ENCODE measurements around the gene BCL2L11. TPM values are rescaled to one million over a fixed set of nuclear protein-coding genes. Genes with fewer than 3 reads are reported as not detected.

The BCL2L11 gene
- total RNA-seq, 1 donor from 2014 or later = 24.5 TPM

GRCh38 chr2:111139637-111140317 lies 19.1 kb downstream of the BCL2L11 start:
- H3K36me3 Mint-ChIP-seq = peaks cover 27% of the 10 kb centered on the region
- no peak for DNase-seq (ENCODE audit: low spot score in 2 of 2, unreplicated experiment in 2 of 2)
- peaks cover 2% of the 10 kb centered on the region for H3K9me3 Mint-ChIP-seq
- H3K4me1 Mint-ChIP-seq = peaks cover 2% of the 10 kb centered on the region
- TF ChIP-seq CTCF (IDR thresholded peaks at IDR 0.05; ENCODE audit: unreplicated experiment) = no peak
- no peaks in the 10 kb centered on the region for H3K27me3 Mint-ChIP-seq (ENCODE audit: low read depth)
- H3K4me3 Mint-ChIP-seq = no peak overlapping the region
- H3K27ac Mint-ChIP-seq = peak overlapping the region; percentile 18

GRCh38 chr2:111140815-111141214 lies 20.1 kb downstream of the BCL2L11 start:
- no peak for TF ChIP-seq CTCF (IDR thresholded peaks at IDR 0.05; ENCODE audit: unreplicated experiment)
- Mint-ChIP-seq H3K4me1 (peaks cover 6% of the 10 kb centered on the region), H3K4me3 (no peak overlapping the region), H3K36me3 (peaks cover 20% of the 10 kb centered on the region), H3K27me3 (ENCODE audit: low read depth) (no peaks in the 10 kb centered on the region), H3K27ac (no peak overlapping the region), H3K9me3 (no peaks in the 10 kb centered on the region)
- no peak for DNase-seq (ENCODE audit: low spot score in 2 of 2, unreplicated experiment in 2 of 2)

- no peaks in the 10 kb centered on the region for H3K9me3 Mint-ChIP-seq
- no peaks in the 10 kb centered on the region for H3K27me3 Mint-ChIP-seq (ENCODE audit: low read depth)
Observed at GRCh38 chr2:111142101-111142500, 21.4 kb downstream of the BCL2L11 start.

GRCh38 chr2:111143107-111143842 lies 22.6 kb downstream of the BCL2L11 start:
- Mint-ChIP-seq H3K27ac (no peak overlapping the region), H3K9me3 (no peaks in the 10 kb centered on the region), H3K27me3 (ENCODE audit: low read depth) (no peaks in the 10 kb centered on the region), H3K4me1 (peaks cover 20% of the 10 kb centered on the region), H3K36me3 (peaks cover 12% of the 10 kb centered on the region), H3K4me3 (no peak overlapping the region)
- TF ChIP-seq CTCF (IDR thresholded peaks at IDR 0.05; ENCODE audit: unreplicated experiment) = no peak
- no peak for DNase-seq (ENCODE audit: low spot score in 2 of 2, unreplicated experiment in 2 of 2)

More at GRCh38 chr2:111142101-111142500, 21.4 kb downstream of the BCL2L11 start:
- Mint-ChIP-seq H3K4me1 (peaks cover 12% of the 10 kb centered on the region), H3K4me3 (no peak overlapping the region), H3K36me3 (peaks cover 17% of the 10 kb centered on the region), H3K27ac (no peak overlapping the region)
- DNase-seq (ENCODE audit: low spot score in 2 of 2, unreplicated experiment in 2 of 2) = no peak
- no peak for TF ChIP-seq CTCF (IDR thresholded peaks at IDR 0.05; ENCODE audit: unreplicated experiment)

- no peak for DNase-seq (ENCODE audit: low spot score in 2 of 2, unreplicated experiment in 2 of 2)
- Mint-ChIP-seq H3K27me3 (ENCODE audit: low read depth) (no peaks in the 10 kb centered on the region), H3K27ac (no peak overlapping the region), H3K4me3 (no peak overlapping the region), H3K4me1 (peaks cover 26% of the 10 kb centered on the region), H3K9me3 (no peaks in the 10 kb centered on the region), H3K36me3 (peaks cover 10% of the 10 kb centered on the region)
- TF ChIP-seq CTCF (IDR thresholded peaks at IDR 0.05; ENCODE audit: unreplicated experiment) = no peak
Observed at GRCh38 chr2:111143843-111144198, 23.1 kb downstream of the BCL2L11 start.

Measured in mesothelial cell of epicardium (in vitro differentiated cells).